ENCODE measurements around the gene P2RY11. TPM values are rescaled to one million over a fixed set of nuclear protein-coding genes. Genes with fewer than 3 reads are reported as not detected.

The P2RY11 gene
- total RNA-seq, 1 donor from 2014 or later, result 30.4 TPM

DNA sequence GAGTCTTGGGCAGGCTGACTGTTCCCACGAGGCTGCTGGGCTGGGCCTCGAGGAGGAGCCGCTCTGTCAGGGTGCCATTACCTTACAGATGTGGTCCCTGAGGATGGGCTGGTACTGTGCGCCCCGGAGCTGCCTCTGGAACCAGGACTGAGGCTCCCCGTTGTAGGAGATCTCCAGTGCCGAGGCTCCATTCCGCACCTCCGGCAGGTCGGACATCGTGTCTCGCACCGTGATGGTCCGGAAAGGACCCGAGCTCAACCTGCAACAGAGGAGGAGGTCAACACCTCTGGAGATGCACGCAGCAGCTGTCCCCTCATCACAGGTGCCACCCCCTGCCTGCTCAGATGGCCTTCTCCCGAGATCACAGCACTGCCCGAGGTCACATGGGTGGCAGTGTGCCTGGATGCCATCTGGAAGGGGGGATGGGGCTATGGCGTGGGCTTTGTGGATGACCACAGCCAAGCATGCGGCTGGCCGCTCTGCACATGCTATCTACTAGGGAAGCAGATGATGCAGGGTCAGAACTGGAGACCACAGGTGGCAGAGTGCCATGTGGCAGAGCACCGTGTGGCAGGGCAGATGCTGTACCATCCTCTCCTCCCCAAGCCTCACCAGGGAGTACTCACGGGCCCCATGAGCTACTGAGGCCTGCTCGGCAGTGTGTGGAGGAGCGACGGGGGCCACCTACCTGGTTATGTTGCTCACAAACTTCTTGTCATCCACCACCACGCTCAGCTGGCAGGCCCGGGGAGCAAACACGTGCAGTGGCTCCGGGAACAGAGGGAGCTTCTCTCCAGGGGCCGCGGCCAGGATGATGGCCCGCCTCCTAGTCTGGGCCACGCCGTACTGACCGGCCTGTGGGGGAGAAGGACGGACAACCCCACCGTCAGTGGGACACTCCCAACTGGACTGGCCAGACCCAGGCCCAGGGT is 26.5 kb downstream of the P2RY11 start:
- intact Hi-C loops (cut with micrococcal nuclease), result no loop called here

DNA sequence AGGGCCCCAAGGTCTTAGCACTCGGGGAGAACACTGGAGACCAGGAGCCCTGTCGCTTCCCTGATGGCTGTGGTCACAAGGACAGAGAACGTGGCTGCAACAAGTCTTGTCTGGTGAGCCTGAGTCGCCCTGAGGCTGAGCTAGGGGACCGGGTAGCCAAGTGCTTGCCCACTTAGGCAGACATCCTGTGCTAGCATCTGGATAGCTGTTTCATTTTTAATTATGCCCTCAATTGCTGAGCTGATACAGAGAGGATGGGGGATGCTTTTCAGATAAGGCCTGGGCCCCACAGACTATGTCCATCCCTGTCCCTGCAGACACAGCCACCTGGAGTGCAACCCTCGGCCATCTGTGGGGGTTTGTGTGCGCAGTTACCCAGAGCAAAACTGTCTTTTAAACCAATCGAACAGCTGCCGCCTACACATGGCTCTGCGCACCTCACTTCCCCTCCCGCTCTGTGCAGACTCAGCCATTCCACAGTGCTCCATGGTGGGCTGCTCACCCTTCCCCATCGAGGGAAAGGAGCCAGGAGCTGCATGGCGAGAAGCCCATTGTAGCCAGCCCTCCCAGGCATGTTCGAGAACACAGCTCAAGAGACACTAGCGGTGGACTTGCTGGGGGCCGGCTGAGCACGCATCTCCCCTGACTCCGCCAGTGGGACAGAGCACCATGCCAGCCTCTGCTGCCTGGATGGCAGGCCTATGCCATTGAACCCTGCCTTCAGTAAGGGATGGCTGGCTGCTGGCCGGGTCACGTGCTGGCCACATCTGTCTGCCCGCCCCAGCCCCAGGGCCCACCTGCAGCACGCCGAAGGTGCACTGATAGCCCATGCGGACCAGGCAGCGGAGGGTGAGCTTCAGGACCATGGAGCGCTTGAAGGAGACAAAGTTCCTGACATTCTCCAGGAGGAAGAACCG is 27.6 kb downstream of the P2RY11 start:
- intact Hi-C loops (cut with micrococcal nuclease), result no loop called here

DNA sequence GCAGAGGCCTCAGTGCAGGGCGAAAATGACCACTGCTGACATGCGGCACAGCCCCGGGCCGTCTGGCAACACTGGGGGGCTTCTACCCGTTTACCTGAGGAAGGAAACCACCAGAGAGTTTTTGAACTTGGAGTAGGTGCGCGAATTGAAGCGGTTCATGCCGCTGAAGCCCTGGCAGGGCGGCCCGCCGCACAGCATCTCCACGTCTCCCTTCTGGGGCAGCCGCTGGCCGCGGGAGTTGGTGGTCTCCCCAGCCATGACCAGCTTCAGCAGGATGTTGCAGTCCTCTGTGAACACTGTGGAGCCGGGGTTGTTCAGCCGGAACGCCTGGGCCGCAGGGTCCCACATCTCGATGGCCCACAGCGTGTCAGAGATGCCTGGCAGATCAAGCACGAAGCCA is 28.5 kb downstream of the P2RY11 start:
- intact Hi-C loops (cut with micrococcal nuclease), result no loop called here

DNA sequence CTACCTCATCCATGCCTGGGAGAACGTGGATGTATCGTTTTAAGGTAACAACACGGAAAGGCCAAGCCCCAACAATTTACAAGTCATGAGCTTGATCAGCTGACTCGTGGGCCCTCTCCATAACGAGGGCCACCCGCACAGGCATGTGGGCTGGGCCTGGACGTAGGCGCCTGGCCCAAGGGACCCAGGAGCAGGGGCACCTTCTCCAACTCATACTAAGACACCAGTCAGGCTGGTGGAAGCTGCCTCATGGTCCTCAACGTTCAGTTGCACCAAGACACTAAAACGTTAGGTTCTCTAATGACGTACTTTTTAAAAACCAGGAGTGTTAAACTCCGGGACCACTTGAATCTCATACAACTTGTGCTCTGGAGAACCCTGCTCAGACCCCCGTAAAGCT is 30.0 kb downstream of the P2RY11 start:
- intact Hi-C loops (cut with micrococcal nuclease), result no loop called here

DNA sequence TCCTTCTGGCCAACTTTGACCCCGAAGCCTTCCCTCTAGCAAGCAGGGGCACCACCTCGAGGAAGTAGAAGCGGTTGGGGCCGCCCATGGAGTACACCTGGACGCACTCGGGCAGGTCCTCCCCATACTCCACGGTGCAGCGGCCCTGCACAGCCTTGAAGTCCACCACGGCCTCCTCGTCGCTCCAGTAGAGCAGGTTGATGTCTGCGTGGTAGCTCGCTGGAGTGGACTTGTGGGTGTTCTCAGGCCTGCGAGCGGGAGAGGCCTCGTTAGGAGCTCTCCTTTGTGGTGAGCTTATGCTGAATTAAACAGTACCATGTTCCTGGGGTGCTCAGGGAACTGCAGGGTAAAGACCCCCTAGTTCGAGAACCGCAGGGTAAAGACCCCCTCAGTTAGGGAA is 30.5 kb downstream of the P2RY11 start:
- intact Hi-C loops (cut with micrococcal nuclease), result loop anchor here (1.0 kb wide), 1 partner anchor 323 kb away; the partner anchor contains the start of gene FBXL12

DNA sequence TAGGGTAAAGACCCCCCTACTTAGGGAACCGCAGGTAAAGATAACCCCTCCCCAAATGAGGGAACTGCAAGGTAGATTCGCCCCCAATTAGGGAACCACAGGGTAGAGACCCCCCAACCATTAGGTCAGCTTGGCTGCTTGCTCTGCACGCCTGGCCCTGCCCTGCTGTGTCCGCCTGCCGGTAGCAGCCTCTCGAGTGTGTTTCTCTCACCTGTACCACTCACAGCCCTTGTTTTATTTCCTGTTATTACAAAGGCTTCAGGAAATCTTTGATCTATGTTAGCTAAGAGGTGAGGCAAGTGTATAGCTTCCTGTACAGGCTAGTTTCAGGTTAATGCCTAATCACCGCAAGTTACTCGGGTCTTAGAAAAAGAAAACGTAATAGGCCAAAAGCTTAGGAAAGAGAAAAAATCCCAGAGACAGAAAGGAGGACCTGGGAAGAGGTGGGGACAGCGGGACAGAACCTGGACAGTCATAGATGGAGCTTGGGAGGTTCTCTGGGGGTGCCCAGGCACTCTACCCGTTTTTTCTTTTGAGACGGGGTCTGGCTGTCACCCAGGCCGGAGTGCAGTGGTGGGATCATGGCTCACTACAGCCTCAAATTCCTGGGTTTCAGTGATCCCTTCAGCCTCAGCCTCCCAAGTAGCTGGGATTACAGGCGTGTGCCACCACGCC is 31.3 kb downstream of the P2RY11 start:
- intact Hi-C loops (cut with micrococcal nuclease), result loop anchor here (1.0 kb wide), 1 partner anchor 324 kb away; the partner anchor contains the start of gene FBXL12

DNA sequence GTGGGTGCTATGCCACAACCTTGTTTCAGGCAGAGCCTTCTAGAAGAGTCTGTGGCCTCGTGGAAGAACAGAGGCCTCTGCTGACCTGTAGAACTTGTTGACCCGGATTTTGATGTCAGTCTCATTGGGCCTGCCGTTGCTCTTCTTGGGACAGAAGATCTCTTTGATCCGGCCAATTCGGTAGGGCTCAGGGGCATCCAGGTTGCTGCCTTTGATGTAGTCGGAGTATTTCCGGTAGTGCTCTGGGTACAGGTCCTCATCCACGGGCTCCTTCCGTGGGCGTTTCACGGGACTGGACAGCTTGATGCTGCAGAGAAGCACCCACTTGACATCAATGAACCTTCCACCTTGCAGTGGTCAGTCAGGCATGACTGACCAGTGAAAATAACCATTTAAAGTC is 32.2 kb downstream of the P2RY11 start:
- intact Hi-C loops (cut with micrococcal nuclease), result no loop called here

DNA sequence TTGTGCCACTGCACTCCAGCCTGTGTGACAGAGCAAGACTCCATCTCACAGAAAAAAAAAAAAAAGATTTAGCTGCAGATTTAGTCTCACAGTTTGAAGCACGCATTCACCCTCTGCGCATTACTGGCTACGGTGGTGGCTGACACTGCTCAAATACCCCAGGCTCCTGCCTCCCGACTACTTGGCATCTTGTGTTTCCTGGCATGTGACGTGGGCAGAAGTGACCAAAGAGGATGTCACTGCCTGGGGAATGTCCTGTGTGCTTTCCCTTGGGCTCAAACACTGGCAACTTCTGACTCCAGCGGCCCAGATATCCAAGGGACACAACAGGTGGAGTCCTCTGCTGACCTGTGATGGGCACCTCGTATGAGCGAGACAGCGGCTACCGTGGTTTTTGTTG is 32.9 kb downstream of the P2RY11 start:
- intact Hi-C loops (cut with micrococcal nuclease), result no loop called here

DNA sequence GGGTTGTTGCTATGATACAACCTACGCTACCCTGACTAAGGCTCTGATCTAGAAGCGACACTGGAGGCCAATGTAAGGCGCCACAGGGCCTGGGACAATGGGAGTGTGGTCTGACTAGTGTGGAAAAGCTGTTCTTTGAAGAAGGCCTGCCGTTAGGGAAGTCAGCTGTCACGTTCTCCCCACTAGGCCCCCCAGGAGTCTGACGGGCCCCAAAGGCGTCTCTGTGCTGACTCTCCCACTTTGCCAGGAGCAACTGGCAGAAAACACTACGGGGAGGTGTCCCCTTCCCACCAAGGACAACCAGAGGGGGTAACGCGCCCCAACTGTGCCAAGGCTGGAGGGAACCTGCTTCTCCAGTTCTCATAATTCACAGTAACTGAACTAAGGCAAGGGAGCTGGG is 33.5 kb downstream of the P2RY11 start:
- intact Hi-C loops (cut with micrococcal nuclease), result no loop called here

DNA sequence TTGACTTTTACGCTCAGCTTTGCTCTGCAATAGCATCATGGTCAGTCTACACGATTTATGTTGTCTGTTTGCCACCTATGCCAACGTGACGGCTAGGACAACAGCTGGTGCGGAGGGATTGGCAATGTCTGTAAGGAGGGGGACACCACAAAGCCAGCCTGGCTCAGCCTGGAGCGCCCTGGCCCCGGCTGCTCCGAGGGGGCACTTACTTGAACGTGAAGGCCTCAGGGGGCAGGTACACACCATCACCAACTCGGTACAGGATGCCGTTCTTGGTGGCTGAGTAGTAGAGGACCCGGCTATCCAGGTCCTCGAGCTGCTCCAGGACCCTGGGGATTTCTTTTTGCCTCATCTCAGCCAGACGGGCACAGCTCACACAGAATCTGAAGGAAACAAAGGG is 34.6 kb downstream of the P2RY11 start:
- intact Hi-C loops (cut with micrococcal nuclease), result no loop called here

DNA sequence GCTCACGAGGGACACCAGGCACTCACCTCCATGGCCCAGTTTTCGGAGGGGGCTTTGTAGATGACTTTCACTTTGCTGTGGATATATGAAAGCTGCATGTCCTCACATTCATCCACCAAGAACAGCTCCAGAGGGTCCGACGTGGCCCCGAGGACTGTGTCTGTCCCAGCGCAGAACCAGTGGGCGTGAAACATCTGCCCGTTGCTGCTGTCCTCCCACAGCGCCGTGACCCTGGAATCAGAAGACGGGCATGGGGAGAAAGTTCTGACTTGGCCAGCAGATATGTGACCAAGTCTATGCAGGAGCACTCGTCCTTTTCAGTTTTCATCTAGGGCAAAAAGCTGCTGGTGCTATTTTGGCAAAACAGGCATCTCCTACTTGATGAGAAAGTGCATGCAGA is 37.9 kb downstream of the P2RY11 start:
- intact Hi-C loops (cut with micrococcal nuclease), result no loop called here

DNA sequence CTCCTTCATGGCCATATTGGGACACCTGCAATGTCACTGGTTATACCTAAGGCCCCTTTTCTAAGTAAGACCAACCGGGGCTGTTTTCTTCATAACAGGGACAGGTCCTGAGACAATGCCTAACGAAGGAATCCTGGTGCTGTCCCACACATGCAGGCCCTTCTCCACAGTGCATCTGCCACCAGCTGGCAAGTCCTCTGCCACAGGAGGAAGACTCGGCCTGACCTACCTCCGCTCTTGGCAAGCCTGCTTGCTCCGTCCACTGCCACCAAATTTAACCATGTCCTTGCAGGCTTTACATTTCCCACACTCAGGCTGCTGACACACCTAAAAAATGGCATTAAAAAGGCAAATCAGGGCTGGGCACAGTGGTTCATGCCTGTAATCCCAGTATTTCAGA is 40.0 kb downstream of the P2RY11 start:
- intact Hi-C loops (cut with micrococcal nuclease), result no loop called here

DNA sequence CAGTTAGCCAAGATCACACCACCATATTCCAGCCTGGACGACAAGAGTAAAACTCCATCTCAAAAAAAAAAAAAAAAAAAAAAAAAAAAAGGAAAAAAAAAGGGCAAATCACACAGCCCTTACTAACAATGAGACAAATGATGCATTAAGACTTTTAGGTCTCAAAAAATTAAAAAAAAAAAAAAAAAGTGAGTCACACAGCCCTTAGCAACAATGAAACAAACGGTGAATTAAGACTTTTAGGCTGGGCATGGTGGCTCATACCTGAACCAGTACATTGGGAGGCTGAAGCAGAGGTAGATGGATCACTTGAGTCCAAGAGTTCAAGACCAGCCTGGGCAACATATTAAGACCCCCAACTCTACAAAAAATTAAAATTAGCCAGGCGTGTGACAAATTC is 40.6 kb downstream of the P2RY11 start:
- intact Hi-C loops (cut with micrococcal nuclease), result no loop called here

DNA sequence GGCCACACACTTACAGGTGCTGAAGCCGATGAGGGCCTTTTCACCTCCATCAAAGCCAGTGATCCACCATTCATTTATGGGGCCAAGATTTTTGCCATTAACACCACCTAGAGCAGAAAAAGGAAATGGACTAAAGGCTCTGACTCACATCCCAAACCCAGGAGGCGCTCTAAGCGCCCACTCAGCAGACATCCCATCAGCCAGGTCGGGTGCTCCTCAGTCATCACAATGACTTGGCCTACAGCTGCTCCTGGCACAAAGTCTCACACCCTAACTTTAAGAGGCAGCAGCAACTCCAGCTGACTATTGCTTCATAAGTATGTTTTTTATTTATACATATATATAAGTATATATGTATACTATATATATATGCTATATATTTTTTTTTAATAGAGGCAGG is 44.3 kb downstream of the P2RY11 start:
- intact Hi-C loops (cut with micrococcal nuclease), result no loop called here

DNA sequence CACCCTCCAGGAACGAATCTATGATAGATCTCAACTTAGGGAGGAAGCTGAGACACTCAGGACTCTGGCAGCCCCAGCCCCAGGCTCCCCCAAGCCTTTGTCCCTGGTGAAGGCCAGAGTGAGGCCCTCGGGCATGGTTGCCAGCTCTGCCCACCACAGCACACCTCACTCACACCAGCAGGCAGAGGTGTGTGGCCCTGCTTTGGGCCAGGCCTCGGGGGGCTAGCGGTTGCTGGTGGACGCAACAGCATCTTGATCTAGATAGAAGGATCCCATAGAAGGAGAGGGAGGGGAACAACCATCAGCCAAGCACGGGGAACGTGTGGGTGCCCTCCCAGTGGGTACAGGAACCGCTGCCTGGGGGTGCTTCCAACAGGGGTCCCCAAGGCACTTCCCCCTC is 46.6 kb downstream of the P2RY11 start:
- intact Hi-C loops (cut with micrococcal nuclease), result no loop called here

DNA sequence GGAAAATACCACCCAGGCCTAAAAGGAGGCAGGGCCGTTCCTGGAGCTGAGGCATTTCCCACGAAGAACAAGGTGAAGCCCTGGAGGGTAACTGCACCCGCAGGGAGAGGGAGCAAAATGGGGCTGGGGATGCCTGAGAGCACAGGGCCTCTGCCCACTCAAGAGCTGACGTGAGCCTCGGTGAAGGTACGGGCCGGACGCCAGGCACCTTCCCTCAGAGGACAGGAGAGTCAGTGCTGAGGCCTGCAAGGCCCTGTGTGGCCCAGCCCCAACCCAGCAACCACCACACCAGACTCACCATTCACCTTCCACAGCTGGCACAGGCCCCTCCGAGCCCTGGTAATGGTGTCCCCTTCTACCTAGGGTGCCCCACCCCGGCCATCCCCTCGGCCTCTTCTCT is 47.0 kb downstream of the P2RY11 start:
- intact Hi-C loops (cut with micrococcal nuclease), result no loop called here

DNA sequence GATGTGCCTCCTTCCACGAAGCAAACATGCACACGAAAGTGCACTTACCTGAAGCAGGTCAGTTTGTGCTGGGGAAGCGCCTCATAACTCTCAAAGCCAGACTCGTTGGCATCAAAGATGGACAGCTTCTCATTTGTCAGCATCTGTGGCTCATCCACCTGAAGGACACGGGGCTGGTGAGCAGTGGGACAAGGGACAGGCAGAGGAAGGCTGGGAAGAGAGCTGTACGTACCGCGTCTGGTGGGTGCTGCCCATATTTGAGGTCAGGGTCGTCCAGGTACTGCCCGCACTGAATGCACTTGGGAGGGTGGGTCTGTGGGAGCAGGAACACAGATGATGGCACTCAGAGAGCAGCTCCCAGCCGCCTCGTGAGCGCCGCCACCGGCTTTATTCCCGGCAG is 48.1 kb downstream of the P2RY11 start:
- intact Hi-C loops (cut with micrococcal nuclease), result no loop called here

DNA sequence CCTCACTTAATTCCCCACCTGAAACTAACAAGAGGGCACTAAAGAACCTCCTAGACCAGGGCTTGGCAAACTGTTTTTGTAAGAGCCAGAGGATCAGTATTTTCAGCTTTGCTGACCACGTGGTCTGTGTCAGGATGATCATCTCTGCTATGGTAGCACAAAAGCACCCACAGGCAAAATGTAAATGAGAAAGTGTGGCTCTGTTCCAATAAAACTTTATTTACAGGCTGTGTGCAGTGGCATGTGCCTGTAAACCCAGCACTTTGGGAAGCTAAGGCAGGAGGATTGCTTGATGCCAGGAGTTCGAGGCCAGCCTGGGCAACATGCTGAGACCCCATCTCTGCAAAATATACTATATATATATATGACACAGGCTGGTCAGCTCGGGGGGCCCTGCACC is 52.0 kb downstream of the P2RY11 start:
- intact Hi-C loops (cut with micrococcal nuclease), result no loop called here

All from T-helper 1 cell treated with Interleukin-12 subunit alpha and Interleukin-12 subunit beta and Interleukin-4 antibody, amounts not matched to agents 30 ng/mL and 1 ng/mL, for 36 hours (primary cell).